ENCODE data around the gene RORC.

RORC gene

DNA sequence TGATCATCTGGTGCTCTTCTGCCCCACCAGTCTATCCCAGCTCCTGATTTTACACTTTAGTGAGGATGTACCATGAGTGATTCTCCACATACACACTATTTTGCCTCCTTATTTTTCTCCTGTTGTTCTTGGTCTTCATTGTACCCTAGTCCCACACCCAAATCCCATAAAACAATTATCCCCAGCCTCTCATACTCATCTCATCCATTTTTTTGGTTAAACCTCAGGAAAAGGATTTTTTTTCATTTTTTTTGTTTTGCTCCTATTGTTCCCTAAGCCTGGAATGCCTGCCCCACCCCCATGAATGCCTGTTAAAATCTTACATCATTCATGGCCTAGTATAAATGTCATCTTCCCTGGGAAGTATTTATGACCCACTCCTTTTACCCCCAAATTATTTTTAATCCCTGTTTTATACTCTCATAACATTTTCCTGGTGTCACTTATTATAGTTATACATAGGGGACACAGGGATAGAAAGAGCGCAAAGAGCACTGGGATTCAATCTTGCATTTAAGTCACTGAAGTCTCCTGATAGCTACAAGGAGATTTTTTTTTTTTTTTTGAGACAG is 21.5 kb downstream of the RORC start:
- peak overlapping the region in 1 of 3 experiments; percentile 4 for H3K27ac Mint-ChIP-seq
- H3K27me3 Mint-ChIP-seq (ENCODE audit: low read depth), result peaks cover 40% of the 10 kb centered on the region
- no peaks in the 10 kb centered on the region for H3K4me1 Mint-ChIP-seq
- H3K36me3 Mint-ChIP-seq (ENCODE audit: low read depth), result no peaks in the 10 kb centered on the region
- TF ChIP-seq, protein P1, sequence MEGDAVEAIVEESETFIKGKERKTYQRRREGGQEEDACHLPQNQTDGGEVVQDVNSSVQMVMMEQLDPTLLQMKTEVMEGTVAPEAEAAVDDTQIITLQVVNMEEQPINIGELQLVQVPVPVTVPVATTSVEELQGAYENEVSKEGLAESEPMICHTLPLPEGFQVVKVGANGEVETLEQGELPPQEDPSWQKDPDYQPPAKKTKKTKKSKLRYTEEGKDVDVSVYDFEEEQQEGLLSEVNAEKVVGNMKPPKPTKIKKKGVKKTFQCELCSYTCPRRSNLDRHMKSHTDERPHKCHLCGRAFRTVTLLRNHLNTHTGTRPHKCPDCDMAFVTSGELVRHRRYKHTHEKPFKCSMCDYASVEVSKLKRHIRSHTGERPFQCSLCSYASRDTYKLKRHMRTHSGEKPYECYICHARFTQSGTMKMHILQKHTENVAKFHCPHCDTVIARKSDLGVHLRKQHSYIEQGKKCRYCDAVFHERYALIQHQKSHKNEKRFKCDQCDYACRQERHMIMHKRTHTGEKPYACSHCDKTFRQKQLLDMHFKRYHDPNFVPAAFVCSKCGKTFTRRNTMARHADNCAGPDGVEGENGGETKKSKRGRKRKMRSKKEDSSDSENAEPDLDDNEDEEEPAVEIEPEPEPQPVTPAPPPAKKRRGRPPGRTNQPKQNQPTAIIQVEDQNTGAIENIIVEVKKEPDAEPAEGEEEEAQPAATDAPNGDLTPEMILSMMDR (IDR thresholded peaks at IDR 0.05; ENCODE audit: unreplicated experiment in 3 of 3), result no peak
- no peaks in the 10 kb centered on the region for H3K9me3 Mint-ChIP-seq
- no peak overlapping the region for H3K4me3 Mint-ChIP-seq

DNA sequence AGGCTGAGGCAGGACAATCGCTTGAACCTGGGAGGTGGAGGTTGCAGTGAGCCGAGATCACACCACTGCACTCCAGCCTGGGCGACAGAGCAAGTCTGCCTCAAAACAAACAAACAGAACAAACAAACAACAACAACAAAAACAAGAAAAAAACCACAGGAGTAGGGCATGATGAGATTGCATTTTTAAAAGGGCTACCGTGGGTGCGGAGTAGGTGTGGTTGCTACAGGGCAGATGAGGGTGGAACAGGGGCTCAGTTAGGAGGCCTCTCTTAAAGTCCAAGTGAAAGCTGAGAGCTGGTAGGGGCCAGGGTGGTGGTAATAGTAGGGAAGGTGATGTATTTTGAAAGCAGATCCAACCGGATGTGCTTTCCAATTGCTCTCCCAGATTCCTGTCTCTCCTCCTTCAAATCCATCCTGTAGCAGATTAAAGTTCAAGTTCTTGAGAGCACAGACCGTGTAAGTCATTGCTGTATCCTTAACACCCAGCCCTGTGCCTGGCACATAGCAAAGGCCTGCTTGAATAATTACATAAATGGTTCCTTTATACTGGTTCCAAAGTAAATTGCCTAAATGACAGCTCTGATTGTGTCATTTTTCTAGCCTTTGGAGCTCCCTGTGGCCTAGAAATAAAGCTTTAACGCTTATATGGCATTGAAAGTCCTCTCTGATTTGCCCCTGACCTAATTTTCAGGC is 22.2 kb downstream of the RORC start:
- no peaks in the 10 kb centered on the region for H3K4me1 Mint-ChIP-seq
- no peaks in the 10 kb centered on the region for H3K9me3 Mint-ChIP-seq
- TF ChIP-seq, protein P1 (IDR thresholded peaks at IDR 0.05; ENCODE audit: unreplicated experiment in 3 of 3), result no peak
- H3K27ac Mint-ChIP-seq, result no peak overlapping the region
- H3K27me3 Mint-ChIP-seq (ENCODE audit: low read depth), result peaks cover 40% of the 10 kb centered on the region
- no peaks in the 10 kb centered on the region for H3K36me3 Mint-ChIP-seq (ENCODE audit: low read depth)
- H3K4me3 Mint-ChIP-seq, result no peak overlapping the region

DNA sequence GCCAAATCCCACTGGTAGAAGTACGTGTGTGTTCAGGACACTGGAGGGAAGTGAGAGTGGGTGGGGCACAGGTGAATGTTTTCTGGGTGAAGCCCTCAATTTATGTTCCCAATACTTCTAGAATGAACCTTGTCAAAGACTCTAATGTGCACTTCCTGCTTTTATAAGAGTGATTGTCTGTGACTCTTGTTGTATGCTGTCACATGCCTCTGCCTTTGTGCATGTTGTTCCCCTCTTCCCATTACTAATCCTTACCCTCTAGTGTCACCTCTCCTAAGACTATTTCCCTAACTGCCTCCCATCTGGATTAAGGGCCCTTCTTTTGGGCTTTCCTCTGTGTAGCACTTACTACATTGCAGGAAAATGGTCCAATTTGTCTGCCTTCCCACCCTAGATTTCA is 23.8 kb downstream of the RORC start:
- Mint-ChIP-seq H3K9me3 (no peaks in the 10 kb centered on the region), H3K4me1 (no peaks in the 10 kb centered on the region), H3K36me3 (ENCODE audit: low read depth) (no peaks in the 10 kb centered on the region), H3K4me3 (no peak overlapping the region), H3K27me3 (ENCODE audit: low read depth) (peaks cover 52% of the 10 kb centered on the region), H3K27ac (no peak overlapping the region)
- TF ChIP-seq, protein P1 (IDR thresholded peaks at IDR 0.05; ENCODE audit: unreplicated experiment in 3 of 3), result no peak

DNA sequence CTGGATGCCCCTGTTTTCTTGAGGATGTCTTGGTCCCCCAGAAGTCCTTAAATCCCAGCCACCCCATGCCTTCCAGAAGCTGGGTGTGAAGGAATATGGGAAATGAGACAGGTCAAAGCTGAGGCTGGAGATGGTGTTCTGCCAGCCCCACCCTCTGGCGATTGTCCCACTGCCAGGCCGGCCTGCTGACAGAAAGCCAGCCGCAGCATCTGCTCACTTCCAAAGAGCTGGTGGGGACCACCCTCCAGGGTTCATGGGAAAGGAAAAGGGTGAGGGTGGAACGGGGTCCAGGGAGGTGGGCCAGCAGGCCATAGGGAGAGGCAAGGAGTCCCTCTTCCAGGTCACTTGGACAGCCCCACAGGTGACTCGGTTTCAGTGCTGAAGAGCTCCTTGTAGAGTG is 24.5 kb downstream of the RORC start:
- Mint-ChIP-seq H3K4me3 (no peak overlapping the region), H3K27me3 (ENCODE audit: low read depth) (peaks cover 49% of the 10 kb centered on the region), H3K4me1 (no peaks in the 10 kb centered on the region), H3K9me3 (no peaks in the 10 kb centered on the region), H3K36me3 (ENCODE audit: low read depth) (no peaks in the 10 kb centered on the region), H3K27ac (no peak overlapping the region)
- TF ChIP-seq, protein P1 (IDR thresholded peaks at IDR 0.05; ENCODE audit: unreplicated experiment in 3 of 3), result no peak

DNA sequence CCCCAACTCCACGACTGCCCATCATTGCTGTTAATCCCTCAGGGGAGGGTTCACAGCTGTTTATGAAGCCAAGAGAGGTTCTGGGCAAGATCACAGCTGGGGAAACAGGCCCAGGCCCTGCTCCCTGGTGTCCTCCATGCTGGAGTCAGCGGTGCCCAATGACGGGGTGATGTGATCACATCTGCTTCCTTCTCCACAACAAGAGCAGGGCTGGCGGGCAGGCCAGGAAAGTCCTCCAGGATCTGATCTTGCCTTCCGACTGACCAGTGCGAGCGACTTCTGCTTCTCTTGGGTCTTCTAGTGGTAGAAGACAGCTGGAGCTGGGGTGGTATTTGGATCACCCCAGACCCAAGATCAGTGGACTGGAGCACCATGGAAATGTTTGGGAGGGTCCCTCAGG is 25.4 kb downstream of the RORC start:
- Mint-ChIP-seq H3K27ac (no peak overlapping the region), H3K36me3 (ENCODE audit: low read depth) (no peaks in the 10 kb centered on the region), H3K9me3 (no peaks in the 10 kb centered on the region)

More for the DNA sequence above, 25.4 kb downstream of the RORC start:
- no peak overlapping the region for H3K4me3 Mint-ChIP-seq
- no peaks in the 10 kb centered on the region for H3K4me1 Mint-ChIP-seq
- peaks cover 44% of the 10 kb centered on the region for H3K27me3 Mint-ChIP-seq (ENCODE audit: low read depth)
- TF ChIP-seq, protein P1 (IDR thresholded peaks at IDR 0.05; ENCODE audit: unreplicated experiment in 3 of 3), result no peak
